Activated naive CD4-positive, alpha-beta T cell treated with anti-CD3 and anti-CD28 coated beads, Interleukin-2, amount 50 U/mL, for 24 hours (primary cell): ENCODE results near the gene CHCHD1.

Experiments used
- H3K27ac Mint-ChIP-seq: one replicate; pipeline ENCODE4 v1.8.0; 2021; ENCODE audit warnings: mild to moderate bottlenecking, mixed read lengths
- H3K27me3 Mint-ChIP-seq: one replicate; pipeline ENCODE4 v1.8.0; 2021; ENCODE audit warnings: mixed read lengths
- H3K36me3 Mint-ChIP-seq: one replicate; pipeline ENCODE4 v1.8.0; 2021; ENCODE audit warnings: mixed read lengths
- H3K4me1 Mint-ChIP-seq: one replicate; pipeline ENCODE4 v1.8.0; 2021; ENCODE audit warnings: mixed read lengths
- H3K4me3 Mint-ChIP-seq: one replicate; pipeline ENCODE4 v1.8.0; 2021; ENCODE audit warnings: mild to moderate bottlenecking, mixed read lengths
- H3K9me3 Mint-ChIP-seq: one replicate; pipeline ENCODE4 v1.8.0; 2021; ENCODE audit warnings: mixed read lengths

CHCHD1 gene

GRCh38 chr10:73759512-73760115 lies 22.2 kb upstream of the CHCHD1 start:
- Mint-ChIP-seq H3K27me3 (no peaks in the 10 kb centered on the region), H3K36me3 (peaks cover 16% of the 10 kb centered on the region), H3K27ac (peak overlapping the region; percentile 41), H3K4me1 (peaks cover 43% of the 10 kb centered on the region), H3K9me3 (no peaks in the 10 kb centered on the region), H3K4me3 (peak overlapping the region; percentile 55)

GRCh38 chr10:73761781-73762180 lies 20.1 kb upstream of the CHCHD1 start:
- Mint-ChIP-seq H3K36me3 (peaks cover 25% of the 10 kb centered on the region), H3K9me3 (no peaks in the 10 kb centered on the region), H3K27ac (no peak overlapping the region), H3K27me3 (no peaks in the 10 kb centered on the region), H3K4me3 (no peak overlapping the region), H3K4me1 (peaks cover 42% of the 10 kb centered on the region)

GRCh38 chr10:73762915-73763314 lies 18.9 kb upstream of the CHCHD1 start:
- Mint-ChIP-seq H3K27ac (peak overlapping the region; percentile 38), H3K9me3 (no peaks in the 10 kb centered on the region), H3K4me3 (no peak overlapping the region), H3K4me1 (peaks cover 39% of the 10 kb centered on the region), H3K36me3 (peaks cover 26% of the 10 kb centered on the region), H3K27me3 (no peaks in the 10 kb centered on the region)

DNA sequence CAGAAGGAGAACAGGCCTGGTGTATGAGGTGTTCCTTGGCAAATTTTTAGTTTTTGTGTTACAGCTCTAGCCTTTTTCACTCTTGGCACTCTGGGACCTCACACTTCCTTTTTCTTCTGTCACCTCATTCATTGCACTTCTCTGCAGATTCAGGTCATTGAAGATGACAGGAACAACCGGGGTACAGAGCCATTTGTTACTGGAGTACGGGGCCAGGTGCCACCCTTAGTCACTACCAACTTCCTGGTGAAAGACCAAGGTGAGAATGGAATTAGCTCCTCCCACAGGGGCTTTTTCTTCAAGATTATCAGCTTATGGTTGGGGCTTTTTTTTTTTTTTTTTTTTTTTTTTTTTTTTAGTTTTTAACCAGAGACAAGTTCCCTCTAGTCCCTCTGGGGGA lies 18.5 kb upstream of the CHCHD1 start:
- H3K27me3 Mint-ChIP-seq = no peaks in the 10 kb centered on the region
- H3K27ac Mint-ChIP-seq = no peak overlapping the region
- H3K9me3 Mint-ChIP-seq = no peaks in the 10 kb centered on the region
- H3K4me1 Mint-ChIP-seq = peaks cover 35% of the 10 kb centered on the region
- H3K4me3 Mint-ChIP-seq = no peak overlapping the region
- H3K36me3 Mint-ChIP-seq = peaks cover 26% of the 10 kb centered on the region

GRCh38 chr10:73765066-73765465 lies 16.8 kb upstream of the CHCHD1 start:
- no peaks in the 10 kb centered on the region for H3K9me3 Mint-ChIP-seq
- peaks cover 33% of the 10 kb centered on the region for H3K4me1 Mint-ChIP-seq
- peaks cover 28% of the 10 kb centered on the region for H3K36me3 Mint-ChIP-seq
- peak overlapping the region; percentile 57 for H3K27ac Mint-ChIP-seq
- H3K4me3 Mint-ChIP-seq = no peak overlapping the region
- H3K27me3 Mint-ChIP-seq = no peaks in the 10 kb centered on the region

DNA sequence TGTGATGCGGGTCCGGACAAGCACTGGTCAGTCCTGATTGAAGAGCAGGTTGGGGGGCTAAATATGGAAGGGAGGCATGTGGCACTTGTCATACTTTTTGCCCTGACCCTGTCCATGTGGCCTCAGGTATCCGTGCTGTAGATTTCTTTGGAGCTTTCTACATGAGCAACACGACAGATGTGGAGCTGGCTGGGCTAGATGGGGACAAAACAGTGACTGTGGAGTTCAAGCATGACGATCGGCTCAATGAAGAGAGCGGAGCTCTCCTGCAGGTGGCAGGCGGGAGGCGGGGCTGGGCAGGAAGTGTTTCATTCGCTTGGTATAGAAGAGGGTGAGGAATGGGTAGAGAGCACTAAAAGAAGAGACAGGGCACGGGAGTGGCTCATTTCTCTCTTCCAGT lies 13.0 kb upstream of the CHCHD1 start:
- H3K27ac Mint-ChIP-seq = peak overlapping the region; percentile 12
- peaks cover 42% of the 10 kb centered on the region for H3K4me1 Mint-ChIP-seq
- peaks cover 28% of the 10 kb centered on the region for H3K36me3 Mint-ChIP-seq
- H3K4me3 Mint-ChIP-seq = no peak overlapping the region
- no peaks in the 10 kb centered on the region for H3K27me3 Mint-ChIP-seq
- no peaks in the 10 kb centered on the region for H3K9me3 Mint-ChIP-seq

DNA sequence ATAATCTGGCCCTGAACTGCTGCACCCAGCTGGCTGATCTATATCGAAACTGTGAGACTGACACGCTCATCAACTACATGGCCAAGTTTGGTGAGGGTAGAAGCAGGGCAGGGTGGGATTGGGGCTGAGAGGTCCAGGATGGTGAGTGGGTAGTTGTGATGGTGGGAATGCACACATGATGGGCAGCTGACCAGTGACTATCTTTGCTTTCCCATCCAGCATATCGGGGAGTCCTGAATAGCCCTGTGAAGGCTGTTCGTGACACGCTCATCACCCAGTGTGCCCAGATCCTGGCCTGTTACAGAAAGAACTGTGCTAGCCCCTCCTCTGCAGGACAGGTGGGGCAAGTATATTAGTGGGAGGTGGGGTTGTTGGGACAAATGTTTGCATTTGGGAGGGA lies 12.5 kb upstream of the CHCHD1 start:
- Mint-ChIP-seq H3K4me1 (peaks cover 47% of the 10 kb centered on the region), H3K27ac (no peak overlapping the region), H3K27me3 (no peaks in the 10 kb centered on the region), H3K9me3 (no peaks in the 10 kb centered on the region), H3K4me3 (no peak overlapping the region), H3K36me3 (peaks cover 26% of the 10 kb centered on the region)

- H3K4me1 Mint-ChIP-seq = peaks cover 57% of the 10 kb centered on the region
- H3K4me3 Mint-ChIP-seq = peak overlapping the region; percentile 94
- no peaks in the 10 kb centered on the region for H3K9me3 Mint-ChIP-seq
- H3K27me3 Mint-ChIP-seq = no peaks in the 10 kb centered on the region
- H3K36me3 Mint-ChIP-seq = peaks cover 18% of the 10 kb centered on the region
- peak overlapping the region; percentile 75 for H3K27ac Mint-ChIP-seq
Observed at GRCh38 chr10:73771722-73772280, 10.0 kb upstream of the CHCHD1 start.

DNA sequence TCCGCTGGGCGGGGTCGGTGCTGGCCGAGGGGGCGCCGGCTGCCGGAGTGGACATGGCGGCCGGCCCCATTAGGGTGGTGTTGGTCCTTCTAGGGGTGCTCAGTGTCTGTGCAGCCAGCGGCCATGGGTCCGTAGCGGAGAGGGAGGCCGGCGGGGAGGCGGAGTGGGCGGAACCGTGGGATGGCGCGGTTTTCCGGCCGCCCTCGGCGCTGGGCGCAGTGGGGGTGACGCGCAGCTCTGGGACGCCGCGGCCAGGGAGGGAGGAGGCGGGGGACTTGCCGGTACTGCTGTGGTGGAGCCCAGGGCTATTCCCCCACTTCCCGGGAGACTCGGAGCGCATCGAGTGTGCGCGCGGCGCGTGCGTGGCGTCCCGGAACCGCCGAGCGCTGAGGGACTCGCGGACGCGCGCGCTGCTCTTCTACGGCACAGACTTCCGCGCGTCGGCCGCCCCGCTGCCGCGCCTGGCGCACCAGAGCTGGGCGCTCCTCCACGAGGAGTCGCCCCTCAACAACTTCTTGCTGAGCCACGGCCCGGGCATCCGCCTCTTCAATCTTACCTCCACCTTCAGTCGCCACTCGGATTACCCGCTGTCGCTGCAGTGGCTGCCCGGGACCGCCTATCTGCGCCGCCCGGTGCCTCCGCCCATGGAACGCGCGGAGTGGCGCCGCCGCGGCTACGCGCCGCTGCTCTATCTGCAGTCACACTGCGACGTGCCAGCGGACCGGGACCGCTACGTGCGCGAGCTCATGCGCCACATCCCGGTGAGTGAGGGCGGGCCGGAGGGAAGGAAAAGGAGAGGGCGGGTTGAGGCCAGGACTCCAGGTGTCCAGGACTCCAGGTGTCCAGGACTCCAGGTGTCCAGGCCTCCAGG lies 9.3 kb upstream of the CHCHD1 start:
- Mint-ChIP-seq H3K9me3 (no peaks in the 10 kb centered on the region), H3K27me3 (no peaks in the 10 kb centered on the region), H3K4me3 (peak overlapping the region; percentile 94), H3K4me1 (peaks cover 61% of the 10 kb centered on the region), H3K36me3 (peaks cover 16% of the 10 kb centered on the region), H3K27ac (peak overlapping the region; percentile 75)

DNA sequence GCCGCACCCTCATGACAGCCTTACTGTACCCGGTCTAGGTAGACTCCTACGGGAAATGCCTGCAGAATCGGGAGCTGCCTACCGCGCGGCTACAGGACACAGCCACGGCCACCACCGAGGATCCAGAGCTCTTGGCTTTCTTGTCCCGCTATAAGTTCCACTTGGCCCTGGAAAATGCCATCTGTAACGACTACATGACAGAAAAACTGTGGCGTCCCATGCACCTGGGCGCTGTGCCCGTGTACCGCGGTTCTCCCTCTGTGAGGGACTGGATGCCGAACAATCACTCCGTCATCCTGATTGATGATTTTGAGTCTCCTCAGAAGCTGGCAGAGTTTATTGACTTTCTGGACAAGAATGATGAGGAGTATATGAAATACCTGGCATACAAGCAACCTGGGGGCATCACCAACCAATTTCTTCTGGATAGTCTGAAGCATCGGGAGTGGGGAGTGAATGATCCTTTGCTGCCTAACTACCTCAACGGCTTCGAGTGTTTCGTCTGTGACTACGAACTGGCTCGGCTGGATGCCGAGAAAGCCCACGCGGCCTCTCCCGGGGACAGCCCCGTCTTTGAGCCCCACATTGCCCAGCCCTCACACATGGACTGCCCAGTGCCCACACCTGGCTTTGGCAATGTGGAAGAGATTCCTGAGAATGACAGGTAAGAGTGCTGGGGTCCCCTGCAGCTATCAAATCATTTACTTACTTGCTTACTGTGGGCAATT lies 8.5 kb upstream of the CHCHD1 start:
- Mint-ChIP-seq H3K27me3 (no peaks in the 10 kb centered on the region), H3K4me3 (peak overlapping the region; percentile 94), H3K27ac (peak overlapping the region; percentile 89), H3K36me3 (peaks cover 16% of the 10 kb centered on the region), H3K4me1 (peaks cover 61% of the 10 kb centered on the region), H3K9me3 (no peaks in the 10 kb centered on the region)

DNA sequence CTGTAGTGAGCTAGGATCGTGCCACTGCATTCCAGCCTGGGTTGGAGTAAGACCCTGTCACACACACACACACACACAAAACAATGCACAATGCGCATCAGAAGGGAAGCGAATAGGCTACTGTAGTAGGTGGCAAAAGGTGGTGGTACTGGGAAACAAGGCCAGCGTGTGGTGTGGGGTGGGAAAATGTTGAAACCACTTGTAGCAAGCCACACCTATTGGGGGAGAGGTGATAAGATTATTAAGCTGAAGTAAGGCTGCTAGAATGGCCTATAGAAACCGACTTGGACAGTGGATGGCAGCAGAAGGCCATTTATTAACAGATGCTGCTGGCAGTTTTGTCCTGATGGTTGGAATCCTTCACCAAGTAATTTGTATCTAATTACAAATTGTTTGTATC lies 7.2 kb upstream of the CHCHD1 start:
- Mint-ChIP-seq H3K4me1 (peaks cover 52% of the 10 kb centered on the region), H3K27ac (no peak overlapping the region), H3K36me3 (peaks cover 14% of the 10 kb centered on the region), H3K9me3 (no peaks in the 10 kb centered on the region), H3K27me3 (no peaks in the 10 kb centered on the region), H3K4me3 (peak overlapping the region; percentile 94)

GRCh38 chr10:73779018-73779417 lies 2.8 kb upstream of the CHCHD1 start:
- peaks cover 59% of the 10 kb centered on the region for H3K4me1 Mint-ChIP-seq
- no peak overlapping the region for H3K4me3 Mint-ChIP-seq
- no peak overlapping the region for H3K27ac Mint-ChIP-seq
- peaks cover 13% of the 10 kb centered on the region for H3K36me3 Mint-ChIP-seq
- H3K9me3 Mint-ChIP-seq = no peaks in the 10 kb centered on the region
- H3K27me3 Mint-ChIP-seq = no peaks in the 10 kb centered on the region

DNA sequence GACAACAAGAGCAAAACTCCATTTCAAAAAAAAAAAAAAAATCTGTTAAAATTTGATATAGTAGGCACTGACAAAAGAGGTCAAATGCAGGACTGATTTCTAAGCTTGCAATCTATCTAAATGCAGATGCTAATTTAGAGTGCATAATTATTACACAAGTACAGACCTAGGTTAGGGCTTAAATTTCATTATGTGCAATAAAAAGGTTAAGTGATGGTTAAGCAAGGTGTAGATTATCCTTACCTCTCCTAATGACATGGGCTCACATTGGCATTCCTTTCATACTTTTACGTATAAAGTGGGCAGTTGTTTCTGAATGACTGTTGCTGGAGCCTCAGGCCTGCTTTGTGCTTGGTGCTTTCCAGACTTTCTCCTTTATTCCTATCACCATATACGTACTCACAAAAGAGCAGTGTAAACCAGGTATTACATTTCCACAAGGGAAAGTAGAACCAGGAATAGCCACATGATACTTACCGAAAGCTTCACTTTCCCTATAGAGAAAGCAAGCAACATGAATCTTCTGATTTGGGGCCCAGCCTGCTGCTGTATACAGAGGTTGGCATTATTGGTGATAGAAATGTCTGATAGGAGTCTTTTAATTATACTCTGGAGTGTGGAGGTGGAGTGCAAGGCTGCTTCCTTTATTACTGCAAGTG lies 2.2 kb upstream of the CHCHD1 start:
- H3K4me1 Mint-ChIP-seq = peaks cover 52% of the 10 kb centered on the region
- peak overlapping the region; percentile 76 for H3K4me3 Mint-ChIP-seq
- H3K27ac Mint-ChIP-seq = peak overlapping the region; percentile 37
- H3K27me3 Mint-ChIP-seq = no peaks in the 10 kb centered on the region
- no peaks in the 10 kb centered on the region for H3K9me3 Mint-ChIP-seq
- H3K36me3 Mint-ChIP-seq = peaks cover 13% of the 10 kb centered on the region

DNA sequence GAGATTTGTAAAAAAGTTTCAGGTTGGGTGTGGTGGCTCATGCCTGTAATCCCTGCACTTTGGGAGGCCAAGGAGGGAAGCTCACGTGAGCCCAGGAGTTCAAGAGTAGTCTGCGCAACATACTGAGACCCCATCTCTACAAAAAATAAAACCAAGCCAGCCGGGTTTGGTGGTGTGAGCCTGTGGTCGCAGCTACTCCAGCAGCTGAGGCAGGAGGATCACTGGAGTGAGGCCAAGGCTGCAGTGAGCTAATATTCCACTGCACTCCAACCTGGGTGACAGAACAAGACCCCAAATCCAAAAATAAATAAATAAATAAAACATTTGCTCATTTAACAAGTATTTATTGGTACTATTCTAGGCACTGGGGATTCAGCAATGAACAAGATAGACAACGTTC lies 1.5 kb upstream of the CHCHD1 start:
- Mint-ChIP-seq H3K27ac (peak overlapping the region; percentile 37), H3K4me1 (peaks cover 51% of the 10 kb centered on the region), H3K9me3 (no peaks in the 10 kb centered on the region), H3K27me3 (no peaks in the 10 kb centered on the region), H3K36me3 (peaks cover 10% of the 10 kb centered on the region), H3K4me3 (peak overlapping the region; percentile 100)

DNA sequence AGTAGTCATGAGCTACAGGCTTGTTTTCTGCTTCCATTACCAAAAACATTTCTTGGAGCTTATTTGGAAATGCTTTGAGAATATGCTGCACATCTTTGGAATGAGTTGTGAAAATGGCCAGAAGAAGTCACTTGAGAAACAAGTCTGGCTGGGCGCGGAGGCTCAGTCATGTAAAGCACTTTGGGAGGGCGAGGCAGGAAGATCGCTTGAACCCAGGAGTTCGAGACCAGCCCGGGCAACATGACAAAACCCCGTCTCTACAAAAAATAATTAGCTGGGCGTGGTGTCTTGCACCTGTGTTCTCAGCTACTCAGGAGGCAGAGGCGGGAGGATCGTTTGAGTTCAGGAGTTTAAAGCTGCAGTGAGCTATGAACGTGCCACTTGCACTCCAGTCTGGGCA lies 882 bp upstream of the CHCHD1 start:
- H3K27me3 Mint-ChIP-seq = no peaks in the 10 kb centered on the region
- peak overlapping the region; percentile 76 for H3K27ac Mint-ChIP-seq
- no peaks in the 10 kb centered on the region for H3K9me3 Mint-ChIP-seq
- H3K4me1 Mint-ChIP-seq = peaks cover 47% of the 10 kb centered on the region
- peak overlapping the region; percentile 100 for H3K4me3 Mint-ChIP-seq
- peaks cover 7% of the 10 kb centered on the region for H3K36me3 Mint-ChIP-seq
